ENCODE data around the gene DLEC1.

- TF ChIP-seq POLR2AphosphoS5 (IDR thresholded peaks at IDR 0.05; ENCODE audit: low read depth, low read length) (no peak), TAF1 (IDR thresholded peaks at IDR 0.05; ENCODE audit: borderline replicate concordance, insufficient read depth, low read length) (no peak), SIN3A (IDR thresholded peaks at IDR 0.05; ENCODE audit: borderline replicate concordance, insufficient read depth, low read length) (no peak), FOXP2 (optimal IDR thresholded peaks at IDR 0.05; ENCODE audit: borderline replicate concordance, extremely low read depth, extremely low read length, insufficient read depth) (no peak)
- TF ChIP-seq, protein P1, sequence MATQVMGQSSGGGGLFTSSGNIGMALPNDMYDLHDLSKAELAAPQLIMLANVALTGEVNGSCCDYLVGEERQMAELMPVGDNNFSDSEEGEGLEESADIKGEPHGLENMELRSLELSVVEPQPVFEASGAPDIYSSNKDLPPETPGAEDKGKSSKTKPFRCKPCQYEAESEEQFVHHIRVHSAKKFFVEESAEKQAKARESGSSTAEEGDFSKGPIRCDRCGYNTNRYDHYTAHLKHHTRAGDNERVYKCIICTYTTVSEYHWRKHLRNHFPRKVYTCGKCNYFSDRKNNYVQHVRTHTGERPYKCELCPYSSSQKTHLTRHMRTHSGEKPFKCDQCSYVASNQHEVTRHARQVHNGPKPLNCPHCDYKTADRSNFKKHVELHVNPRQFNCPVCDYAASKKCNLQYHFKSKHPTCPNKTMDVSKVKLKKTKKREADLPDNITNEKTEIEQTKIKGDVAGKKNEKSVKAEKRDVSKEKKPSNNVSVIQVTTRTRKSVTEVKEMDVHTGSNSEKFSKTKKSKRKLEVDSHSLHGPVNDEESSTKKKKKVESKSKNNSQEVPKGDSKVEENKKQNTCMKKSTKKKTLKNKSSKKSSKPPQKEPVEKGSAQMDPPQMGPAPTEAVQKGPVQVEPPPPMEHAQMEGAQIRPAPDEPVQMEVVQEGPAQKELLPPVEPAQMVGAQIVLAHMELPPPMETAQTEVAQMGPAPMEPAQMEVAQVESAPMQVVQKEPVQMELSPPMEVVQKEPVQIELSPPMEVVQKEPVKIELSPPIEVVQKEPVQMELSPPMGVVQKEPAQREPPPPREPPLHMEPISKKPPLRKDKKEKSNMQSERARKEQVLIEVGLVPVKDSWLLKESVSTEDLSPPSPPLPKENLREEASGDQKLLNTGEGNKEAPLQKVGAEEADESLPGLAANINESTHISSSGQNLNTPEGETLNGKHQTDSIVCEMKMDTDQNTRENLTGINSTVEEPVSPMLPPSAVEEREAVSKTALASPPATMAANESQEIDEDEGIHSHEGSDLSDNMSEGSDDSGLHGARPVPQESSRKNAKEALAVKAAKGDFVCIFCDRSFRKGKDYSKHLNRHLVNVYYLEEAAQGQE (IDR thresholded peaks at IDR 0.05; ENCODE audit: insufficient read depth in 1 of 2, low read depth in 2 of 2, low read length in 2 of 2): no peak
Observed at GRCh38 chr3:38154033-38154494, 115.1 kb downstream of the DLEC1 start.

All from PFSK-1 (cell line).